Fibroblast of pulmonary artery (primary cell): Measurements from ENCODE around the gene PMEPA1.

Experiments used
- DNase-seq: peaks from one replicate; pipeline ENCODE4 v3.0.0-alpha.2; 2010; ENCODE audit warnings: low read depth
- H3K4me3 ChIP-seq: replicated peaks from 2 replicates; pipeline ENCODE4 v1.5.1; 2011; ENCODE audit warnings: low read depth, mild to moderate bottlenecking, control low read depth, low read length, moderate library complexity
- TF ChIP-seq, protein P1 (sequence below): IDR thresholded peaks from 2 replicates; pipeline ENCODE4 v1.5.1; 2011; ENCODE audit warnings: mild to moderate bottlenecking, control low read depth, low read length, inconsistent platforms; ENCODE audit errors: missing control alignments

PMEPA1 gene

GRCh38 chr20:57691699-57692098, 18.1 kb downstream of the PMEPA1 start:
- no peak for DNase-seq
- no peak overlapping the region for H3K4me3 ChIP-seq
- TF ChIP-seq, protein P1, sequence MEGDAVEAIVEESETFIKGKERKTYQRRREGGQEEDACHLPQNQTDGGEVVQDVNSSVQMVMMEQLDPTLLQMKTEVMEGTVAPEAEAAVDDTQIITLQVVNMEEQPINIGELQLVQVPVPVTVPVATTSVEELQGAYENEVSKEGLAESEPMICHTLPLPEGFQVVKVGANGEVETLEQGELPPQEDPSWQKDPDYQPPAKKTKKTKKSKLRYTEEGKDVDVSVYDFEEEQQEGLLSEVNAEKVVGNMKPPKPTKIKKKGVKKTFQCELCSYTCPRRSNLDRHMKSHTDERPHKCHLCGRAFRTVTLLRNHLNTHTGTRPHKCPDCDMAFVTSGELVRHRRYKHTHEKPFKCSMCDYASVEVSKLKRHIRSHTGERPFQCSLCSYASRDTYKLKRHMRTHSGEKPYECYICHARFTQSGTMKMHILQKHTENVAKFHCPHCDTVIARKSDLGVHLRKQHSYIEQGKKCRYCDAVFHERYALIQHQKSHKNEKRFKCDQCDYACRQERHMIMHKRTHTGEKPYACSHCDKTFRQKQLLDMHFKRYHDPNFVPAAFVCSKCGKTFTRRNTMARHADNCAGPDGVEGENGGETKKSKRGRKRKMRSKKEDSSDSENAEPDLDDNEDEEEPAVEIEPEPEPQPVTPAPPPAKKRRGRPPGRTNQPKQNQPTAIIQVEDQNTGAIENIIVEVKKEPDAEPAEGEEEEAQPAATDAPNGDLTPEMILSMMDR = no peak

GRCh38 chr20:57690525-57690924, 19.3 kb downstream of the PMEPA1 start:
- DNase-seq = no peak
- TF ChIP-seq, protein P1 = no peak
- no peak overlapping the region for H3K4me3 ChIP-seq

GRCh38 chr20:57689745-57690481, 19.9 kb downstream of the PMEPA1 start:
- TF ChIP-seq, protein P1 = no peak
- DNase-seq = no peak

DNA sequence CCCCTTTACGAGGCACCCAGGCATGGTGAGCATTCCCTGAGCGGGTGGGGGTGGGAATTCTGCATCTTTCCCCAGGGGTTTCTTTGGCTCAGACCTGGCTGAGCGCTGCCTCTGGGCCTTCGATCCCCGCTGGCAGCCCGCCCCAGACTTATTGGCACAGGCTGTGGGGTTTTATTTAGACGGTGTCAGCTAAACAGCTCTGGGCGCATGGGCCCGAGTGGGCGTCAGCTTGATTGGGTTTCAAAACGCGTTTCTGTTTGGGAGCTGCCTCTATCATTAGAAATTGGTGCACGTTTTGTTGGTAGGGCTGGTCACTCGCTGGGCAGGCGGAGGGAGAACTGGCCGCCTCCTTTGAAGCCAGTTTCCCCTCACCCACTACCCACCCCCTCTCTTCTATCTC, 21.0 kb downstream of the PMEPA1 start:
- no peak for DNase-seq
- H3K4me3 ChIP-seq = no peak overlapping the region
- TF ChIP-seq, protein P1 = no peak

More at GRCh38 chr20:57689745-57690481, 19.9 kb downstream of the PMEPA1 start:
- H3K4me3 ChIP-seq = no peak overlapping the region

- no peak overlapping the region for H3K4me3 ChIP-seq
- DNase-seq = no peak
Measured at GRCh38 chr20:57688295-57688694, 21.5 kb downstream of the PMEPA1 start.

DNA sequence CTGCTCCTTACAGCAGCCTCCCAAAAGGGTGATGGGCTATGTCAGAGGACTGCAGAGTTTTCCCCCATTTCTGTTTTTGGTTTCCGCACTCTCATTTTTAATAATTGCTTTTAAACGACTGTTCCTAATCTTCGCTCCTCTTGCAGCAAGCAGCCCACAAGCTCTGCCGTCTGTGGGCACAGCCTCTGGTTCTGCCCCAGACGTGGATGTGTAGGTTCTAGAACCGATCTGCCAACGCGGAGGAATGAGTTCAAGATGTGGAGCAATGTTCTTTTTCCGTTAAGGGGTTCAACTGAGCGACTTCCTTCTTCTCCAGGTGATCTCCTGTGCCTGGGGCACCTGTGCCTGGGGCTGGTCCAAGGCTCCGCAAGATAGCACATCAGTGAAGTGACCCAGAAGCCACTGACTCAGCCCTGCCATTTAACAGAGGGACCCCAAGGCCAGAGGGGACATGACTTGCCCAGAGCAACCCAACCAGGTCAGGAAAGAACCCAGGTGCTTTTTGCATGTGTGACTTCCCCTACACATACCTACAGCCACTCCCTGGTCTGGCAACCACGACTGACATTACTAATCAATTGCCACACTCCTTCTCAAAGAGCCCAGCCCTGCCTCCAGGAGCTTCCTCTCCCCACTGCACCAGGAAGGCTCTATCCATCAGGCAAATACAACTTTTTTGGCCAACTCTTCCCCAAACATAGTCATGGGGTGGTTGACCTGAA, 22.7 kb downstream of the PMEPA1 start:
- DNase-seq = no peak
- H3K4me3 ChIP-seq = no peak overlapping the region
- TF ChIP-seq, protein P1 = no peak

More at GRCh38 chr20:57688295-57688694, 21.5 kb downstream of the PMEPA1 start:
- TF ChIP-seq, protein P1 = no peak
